Thoracic aorta (tissue), 2 donors: Measurements from ENCODE around the gene BICDL1. TPM values are rescaled to one million over a fixed set of nuclear protein-coding genes. Genes with fewer than 3 reads are reported as not detected.

Source experiments
- ATAC-seq: fragments of 150-250 bp; one replicate; pipeline ENCODE4 v1.8.0; 2017; ENCODE audit warnings: low read depth; ENCODE audit not compliant: insufficient number of reproducible peaks, low FRiP score
- DNase-seq: peaks from one replicate; pipeline ENCODE4 v3.0.0-alpha.2; 2020; ENCODE audit warnings: low spot score
- H3K27ac ChIP-seq, 2 donors: fragments of 200-600 bp; sonication (generic); 1 replicate in 1 of 2; 2 replicates in 1 of 2; pipeline ENCODE4 v1.5.1; 2016; ENCODE audit warnings: mild to moderate bottlenecking in 2 of 2, moderate library complexity in 2 of 2
- H3K27me3 ChIP-seq: fragments of 200-600 bp; sonication (generic); replicated peaks from 2 replicates; pipeline ENCODE4 v1.6.0; 2016; ENCODE audit warnings: mild to moderate bottlenecking; ENCODE audit not compliant: insufficient read depth
- H3K36me3 ChIP-seq: fragments of 200-600 bp; sonication (generic); one replicate; pipeline ENCODE4 v1.5.1; 2016
- H3K4me1 ChIP-seq, 2 donors: fragments of 200-600 bp; sonication (generic); 1 replicate in 1 of 2; 2 replicates in 1 of 2; pipeline versions ENCODE4 v1.5.1 to v1.6.0; 2016; ENCODE audit warnings: low read depth in 2 of 2, mild to moderate bottlenecking in 1 of 2; ENCODE audit not compliant: control insufficient read depth in 1 of 2
- H3K4me3 ChIP-seq: fragments of 200-600 bp; sonication (generic); 2 replicates; pipeline ENCODE4 v1.5.1; 2016; ENCODE audit warnings: mild to moderate bottlenecking
- H3K9me3 ChIP-seq: fragments of 200-600 bp; sonication (generic); 2 replicates; pipeline ENCODE4 v1.5.1; 2016
- CTCF ChIP-seq: fragments of 200-600 bp; sonication (generic); IDR thresholded peaks from one replicate; pipeline ENCODE4 v1.5.1; 2019; ENCODE audit warnings: antibody characterized with exemption
- total RNA-seq, 2 donors: library from RNA; depleted of rRNA; stranded (reverse); fragments of >200 nt; gene quantifications; one replicate each; pipeline versions ENCODE4 v1.1.0 to v1.2.3, GENCODE V29; 2016

BICDL1 gene
- total RNA-seq, 2 donors from 2014 or later = 0.68 to 4.4 TPM

- no peaks in the 10 kb centered on the region for H3K27me3 ChIP-seq
- no peak overlapping the region for H3K4me3 ChIP-seq
- H3K27ac ChIP-seq = no peak overlapping the region
- DNase-seq (no peak), ATAC-seq (no peak)
- no peak for TF ChIP-seq CTCF
- H3K9me3 ChIP-seq = no peaks in the 10 kb centered on the region
- no peaks in the 10 kb centered on the region for H3K4me1 ChIP-seq
- H3K36me3 ChIP-seq = no peaks in the 10 kb centered on the region
Observed at GRCh38 chr12:120000556-120000955, 11.5 kb downstream of the BICDL1 start.

GRCh38 chr12:120006258-120006975 lies 17.4 kb downstream of the BICDL1 start:
- TF ChIP-seq CTCF = no peak
- H3K4me3 ChIP-seq = no peak overlapping the region
- H3K9me3 ChIP-seq = no peaks in the 10 kb centered on the region
- DNase-seq (no peak), ATAC-seq (no peak)
- no peaks in the 10 kb centered on the region for H3K27me3 ChIP-seq
- H3K4me1 ChIP-seq = no peaks in the 10 kb centered on the region
- no peaks in the 10 kb centered on the region for H3K36me3 ChIP-seq
- H3K27ac ChIP-seq = no peak overlapping the region

GRCh38 chr12:120007272-120007671 lies 18.2 kb downstream of the BICDL1 start:
- no peak overlapping the region for H3K4me3 ChIP-seq
- no peak for DNase-seq
- H3K27ac ChIP-seq = no peak overlapping the region
- no peak for TF ChIP-seq CTCF
- H3K9me3 ChIP-seq = no peaks in the 10 kb centered on the region
- H3K4me1 ChIP-seq = no peaks in the 10 kb centered on the region
- ATAC-seq = no peak
- no peaks in the 10 kb centered on the region for H3K27me3 ChIP-seq
- no peaks in the 10 kb centered on the region for H3K36me3 ChIP-seq

- H3K4me1 ChIP-seq = no peaks in the 10 kb centered on the region
- ATAC-seq = no peak
- no peaks in the 10 kb centered on the region for H3K9me3 ChIP-seq
- no peak for TF ChIP-seq CTCF
- H3K4me3 ChIP-seq = no peak overlapping the region
- DNase-seq = no peak
- H3K27me3 ChIP-seq = no peaks in the 10 kb centered on the region
- no peak overlapping the region for H3K27ac ChIP-seq
- H3K36me3 ChIP-seq = no peaks in the 10 kb centered on the region
Observed at GRCh38 chr12:120010661-120011230, 21.7 kb downstream of the BICDL1 start.

GRCh38 chr12:120012067-120012621 lies 23.1 kb downstream of the BICDL1 start:
- H3K27ac ChIP-seq = no peak overlapping the region
- ATAC-seq = no peak
- no peak for DNase-seq

More at GRCh38 chr12:120012067-120012621, 23.1 kb downstream of the BICDL1 start:
- H3K36me3 ChIP-seq = no peaks in the 10 kb centered on the region
- no peaks in the 10 kb centered on the region for H3K9me3 ChIP-seq
- TF ChIP-seq CTCF = no peak
- H3K4me1 ChIP-seq = no peaks in the 10 kb centered on the region
- H3K4me3 ChIP-seq = no peak overlapping the region
- no peaks in the 10 kb centered on the region for H3K27me3 ChIP-seq
